Caco-2 (cell line): ENCODE results near the gene CDC42BPA. TPM values are rescaled to one million over a fixed set of nuclear protein-coding genes. Genes with fewer than 3 reads are reported as not detected.

ENCODE experiments used
- BruUV-seq: library from RNA; stranded (reverse); fragments of 400-500 nt; replicated peaks from 2 replicates; lab custom pipeline; 2021; lab: Mats Ljungman, UMichigan
- CTCF ChIA-PET: fragments of 300-600 bp; sonication (Branson Sonifier 250); formaldehyde crosslinking; loops from one replicate; lab custom pipeline; 2022; ENCODE audit warnings: antibody characterized with exemption; lab: Charles Lee
- POLR2A ChIA-PET: fragments of 300-600 bp; sonication (Branson Sonifier 250); formaldehyde crosslinking; loops from one replicate; lab custom pipeline; 2022; ENCODE audit warnings: antibody characterized with exemption; lab: Charles Lee
- DNase-seq, 2 experiments: peaks; one replicate each; pipeline versions ENCODE4 v3.0.0 to v3.0.0-alpha.2; 2020 to 2022
- H3K27me3 ChIP-seq: replicated peaks from 2 replicates; pipeline ENCODE4 v1.6.0; 2011; ENCODE audit warnings: low read length; ENCODE audit not compliant: control insufficient read depth, insufficient read depth
- H3K36me3 ChIP-seq: 2 replicates; pipeline ENCODE4 v1.5.1; 2011; ENCODE audit warnings: low read length; ENCODE audit not compliant: control insufficient read depth, insufficient read depth
- H3K4me1 ChIP-seq: fragments of 250-450 bp; sonication (Bioruptor Pico); 2 replicates; pipeline ENCODE4 v1.5.1; 2020; ENCODE audit warnings: mild to moderate bottlenecking
- H3K4me3 ChIP-seq: 2 replicates; pipeline ENCODE4 v1.5.1; 2011; ENCODE audit warnings: low read depth, mild to moderate bottlenecking, control low read depth, low read length
- H3K9me3 ChIP-seq: fragments of 250-450 bp; sonication (Bioruptor Pico); 2 replicates; pipeline ENCODE4 v1.5.1; 2020; ENCODE audit warnings: mild to moderate bottlenecking, moderate library complexity
- H3K27ac Mint-ChIP-seq: one replicate; pipeline ENCODE4 v1.8.0; 2022; ENCODE audit warnings: mixed read lengths; ENCODE audit not compliant: unreplicated experiment
- H3K27me3 Mint-ChIP-seq: one replicate; pipeline ENCODE4 v1.8.0; 2022; ENCODE audit warnings: mixed read lengths; ENCODE audit not compliant: insufficient read depth, unreplicated experiment
- H3K36me3 Mint-ChIP-seq: one replicate; pipeline ENCODE4 v1.8.0; 2022; ENCODE audit warnings: mild to moderate bottlenecking, mixed read lengths; ENCODE audit not compliant: insufficient read depth, unreplicated experiment
- H3K4me1 Mint-ChIP-seq: one replicate; pipeline ENCODE4 v1.8.0; 2022; ENCODE audit warnings: low read depth, mixed read lengths; ENCODE audit not compliant: unreplicated experiment
- H3K4me3 Mint-ChIP-seq: one replicate; pipeline ENCODE4 v1.8.0; 2022; ENCODE audit warnings: mild to moderate bottlenecking, moderate library complexity, mixed read lengths; ENCODE audit not compliant: unreplicated experiment
- H3K9me3 Mint-ChIP-seq: one replicate; pipeline ENCODE4 v1.8.0; 2022; ENCODE audit warnings: mixed read lengths; ENCODE audit not compliant: unreplicated experiment
- CTCF ChIP-seq, 2 experiments: fragments of 200-600 bp in 1 of 2; IDR thresholded peaks; 1 replicate in 1 of 2; 2 replicates in 1 of 2; pipeline versions ENCODE4 v1.5.1 to v1.8.0; 2011 to 2022; ENCODE audit warnings: antibody characterized with exemption in 1 of 2, control low read depth in 1 of 2, inconsistent platforms in 1 of 2, low read depth in 1 of 2, low read length in 1 of 2, mild to moderate bottlenecking in 1 of 2, moderate library complexity in 1 of 2; ENCODE audit not compliant: insufficient read depth in 1 of 2, severe bottlenecking in 1 of 2, unreplicated experiment in 1 of 2
- intact Hi-C: fragments of 100-400 bp; cut with micrococcal nuclease; formaldehyde crosslinking; loops from one replicate; pipeline ENCODE4 v1.10.0; 2022; ENCODE audit not compliant: unreplicated experiment
- total RNA-seq: library from RNA; stranded (reverse); gene quantifications from 2 replicates; pipeline ENCODE4 v1.2.3, GENCODE V29; 2022

The CDC42BPA gene
- total RNA-seq, 1 experiment from 2014 or later = 38.3 TPM

- TF ChIP-seq CTCF (IDR thresholded peaks at IDR 0.05; ENCODE audit: insufficient read depth in 1 of 2, low read depth in 1 of 2, low read length in 1 of 2, severe bottlenecking in 1 of 2, unreplicated experiment in 1 of 2) = no peak
- CTCF ChIA-PET = no interaction called here
Measured at GRCh38 chr1:227351443-227351842, 33.2 kb upstream of the CDC42BPA start.

GRCh38 chr1:227349967-227350366, 31.7 kb upstream of the CDC42BPA start:
- H3K9me3 ChIP-seq = no peaks in the 10 kb centered on the region
- H3K4me3 ChIP-seq = no peak overlapping the region
- H3K36me3 Mint-ChIP-seq = no peaks in the 10 kb centered on the region
- DNase-seq = no peak
- TF ChIP-seq CTCF (IDR thresholded peaks at IDR 0.05; ENCODE audit: insufficient read depth in 1 of 2, low read depth in 1 of 2, low read length in 1 of 2, severe bottlenecking in 1 of 2, unreplicated experiment in 1 of 2) = no peak
- no peaks in the 10 kb centered on the region for H3K27me3 ChIP-seq
- no peak overlapping the region for H3K4me3 Mint-ChIP-seq
- no peaks in the 10 kb centered on the region for H3K9me3 Mint-ChIP-seq
- no peaks in the 10 kb centered on the region for H3K4me1 Mint-ChIP-seq
- no peaks in the 10 kb centered on the region for H3K36me3 ChIP-seq
- no peak overlapping the region for H3K27ac Mint-ChIP-seq
- CTCF ChIA-PET = no interaction called here
- POLR2A ChIA-PET = interaction anchor here (0.7 kb wide), 1 partner anchor 232 kb away, joined by 4 read pairs; no protein-coding TSS in a partner anchor
- intact Hi-C loops = no loop called here
- no peaks in the 10 kb centered on the region for H3K4me1 ChIP-seq
- BruUV-seq = no TSS peak
- H3K27me3 Mint-ChIP-seq = no peaks in the 10 kb centered on the region

More at GRCh38 chr1:227351443-227351842, 33.2 kb upstream of the CDC42BPA start:
- DNase-seq = no peak
- POLR2A ChIA-PET = no interaction called here
- no TSS peak for BruUV-seq
- Mint-ChIP-seq H3K4me1 (peaks cover 1% of the 10 kb centered on the region), H3K9me3 (no peaks in the 10 kb centered on the region), H3K4me3 (no peak overlapping the region), H3K36me3 (no peaks in the 10 kb centered on the region), H3K27me3 (no peaks in the 10 kb centered on the region), H3K27ac (no peak overlapping the region)
- H3K27me3 ChIP-seq = no peaks in the 10 kb centered on the region
- no peaks in the 10 kb centered on the region for H3K36me3 ChIP-seq
- H3K4me1 ChIP-seq = peaks cover under 1% of the 10 kb centered on the region
- H3K9me3 ChIP-seq = no peaks in the 10 kb centered on the region
- intact Hi-C loops = no loop called here
- H3K4me3 ChIP-seq = no peak overlapping the region

DNA sequence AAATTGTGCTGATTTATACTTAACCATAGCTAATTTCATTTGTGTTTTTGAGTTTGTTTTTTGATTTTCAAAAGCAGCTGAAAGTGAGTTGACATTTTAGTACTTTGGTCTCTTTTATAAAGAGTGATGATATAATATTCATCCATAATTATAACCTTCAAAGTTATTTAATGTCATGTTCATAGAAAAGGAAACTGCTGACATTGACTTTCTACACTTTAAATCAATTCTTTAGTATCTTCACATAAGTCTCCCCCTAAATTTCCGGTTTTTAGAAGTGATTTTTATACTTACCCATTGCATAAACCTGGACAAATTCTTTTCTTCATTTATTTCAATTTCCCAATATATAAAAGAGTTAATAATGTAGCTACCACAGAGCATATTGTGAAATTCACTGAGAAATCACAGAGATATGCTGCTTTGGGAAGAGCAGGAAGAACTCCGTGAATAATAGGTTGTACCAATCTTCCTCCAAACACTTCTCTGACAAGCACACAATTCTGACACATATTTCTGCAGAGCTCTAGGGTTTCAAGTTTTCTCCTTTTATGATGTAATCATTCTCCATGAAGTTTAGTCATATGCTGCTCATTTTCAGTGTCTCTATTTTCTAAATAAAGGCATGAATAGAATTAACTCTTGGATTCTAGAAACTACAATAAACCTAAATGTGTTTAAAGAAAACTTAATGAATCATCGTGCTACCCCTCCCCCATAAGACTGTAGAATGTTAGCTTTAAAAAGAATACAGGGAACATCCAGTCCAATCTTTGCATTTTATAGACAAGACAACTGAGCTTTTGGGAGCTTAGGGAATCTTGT, 25.6 kb upstream of the CDC42BPA start:
- Histone ChIP-seq H3K4me3 (no peak overlapping the region), H3K4me1 (no peaks in the 10 kb centered on the region), H3K9me3 (no peaks in the 10 kb centered on the region), H3K27me3 (no peaks in the 10 kb centered on the region), H3K36me3 (no peaks in the 10 kb centered on the region)
- Mint-ChIP-seq H3K4me1 (no peaks in the 10 kb centered on the region), H3K27me3 (no peaks in the 10 kb centered on the region), H3K27ac (no peak overlapping the region), H3K9me3 (no peaks in the 10 kb centered on the region), H3K36me3 (no peaks in the 10 kb centered on the region), H3K4me3 (no peak overlapping the region)
- no TSS peak for BruUV-seq
- TF ChIP-seq CTCF (IDR thresholded peaks at IDR 0.05; ENCODE audit: insufficient read depth in 1 of 2, low read depth in 1 of 2, low read length in 1 of 2, severe bottlenecking in 1 of 2, unreplicated experiment in 1 of 2) = no peak
- ChIA-PET POLR2A (no interaction called here), CTCF (no interaction called here)
- no peak for DNase-seq
- intact Hi-C loops = no loop called here
